GM12864 (cell line): ENCODE data around the gene SH3PXD2A.

Source experiments
- DNase-seq: peaks from one replicate; pipeline ENCODE4 v3.0.0-alpha.2; 2011; ENCODE audit warnings: low read depth
- H3K4me3 ChIP-seq: 2 replicates; pipeline ENCODE4 v1.5.1; 2011; ENCODE audit warnings: mild to moderate bottlenecking, low read depth, low read length, control low read depth
- TF ChIP-seq, protein P1 (sequence below): IDR thresholded peaks from 2 replicates; pipeline ENCODE4 v1.5.1; 2011; ENCODE audit warnings: low read depth, mild to moderate bottlenecking, moderate library complexity, low read length, control low read depth, inconsistent platforms; ENCODE audit errors: missing control alignments

SH3PXD2A gene

DNA sequence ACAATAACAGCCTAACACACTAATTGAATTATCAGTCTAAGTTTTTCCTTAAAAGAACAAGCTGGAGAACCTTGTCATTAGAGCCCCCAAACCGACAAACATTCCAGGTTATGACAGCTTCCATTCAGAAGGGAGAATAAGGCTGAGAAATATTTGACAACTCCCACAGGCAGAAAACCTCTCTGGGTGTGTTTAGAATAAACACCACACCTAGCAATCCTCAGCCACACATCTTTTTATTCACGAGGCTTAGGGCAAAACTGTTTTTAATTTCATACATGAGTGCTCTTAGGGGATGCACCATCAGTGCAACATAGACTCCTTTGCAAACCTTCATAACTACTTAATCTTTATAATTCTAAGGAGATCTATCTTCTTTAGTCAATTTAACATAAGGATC lies 38.4 kb upstream of the SH3PXD2A start:
- TF ChIP-seq, protein P1, sequence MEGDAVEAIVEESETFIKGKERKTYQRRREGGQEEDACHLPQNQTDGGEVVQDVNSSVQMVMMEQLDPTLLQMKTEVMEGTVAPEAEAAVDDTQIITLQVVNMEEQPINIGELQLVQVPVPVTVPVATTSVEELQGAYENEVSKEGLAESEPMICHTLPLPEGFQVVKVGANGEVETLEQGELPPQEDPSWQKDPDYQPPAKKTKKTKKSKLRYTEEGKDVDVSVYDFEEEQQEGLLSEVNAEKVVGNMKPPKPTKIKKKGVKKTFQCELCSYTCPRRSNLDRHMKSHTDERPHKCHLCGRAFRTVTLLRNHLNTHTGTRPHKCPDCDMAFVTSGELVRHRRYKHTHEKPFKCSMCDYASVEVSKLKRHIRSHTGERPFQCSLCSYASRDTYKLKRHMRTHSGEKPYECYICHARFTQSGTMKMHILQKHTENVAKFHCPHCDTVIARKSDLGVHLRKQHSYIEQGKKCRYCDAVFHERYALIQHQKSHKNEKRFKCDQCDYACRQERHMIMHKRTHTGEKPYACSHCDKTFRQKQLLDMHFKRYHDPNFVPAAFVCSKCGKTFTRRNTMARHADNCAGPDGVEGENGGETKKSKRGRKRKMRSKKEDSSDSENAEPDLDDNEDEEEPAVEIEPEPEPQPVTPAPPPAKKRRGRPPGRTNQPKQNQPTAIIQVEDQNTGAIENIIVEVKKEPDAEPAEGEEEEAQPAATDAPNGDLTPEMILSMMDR, result no peak

DNA sequence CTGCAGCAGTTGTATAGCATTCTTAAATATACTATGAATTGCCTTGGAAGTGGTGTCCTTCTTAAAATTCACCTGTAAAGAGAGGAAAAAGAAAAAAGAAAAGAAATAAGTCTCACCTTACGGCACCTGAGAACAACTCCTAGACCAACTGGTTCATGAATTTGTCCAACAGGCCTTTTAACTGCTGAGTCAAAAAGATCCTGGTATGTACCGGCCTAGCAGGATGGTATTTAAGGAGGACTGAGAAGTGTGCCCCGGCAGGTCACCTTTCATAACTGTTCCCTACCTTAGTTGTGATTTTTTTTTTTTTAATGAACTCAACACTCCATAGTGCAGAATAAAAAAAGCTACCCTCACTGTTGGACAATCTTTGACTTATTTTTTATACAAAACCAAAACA lies 36.8 kb upstream of the SH3PXD2A start:
- no peak for DNase-seq
- no peak overlapping the region for H3K4me3 ChIP-seq
- TF ChIP-seq, protein P1, result no peak

More for the DNA sequence above, 38.4 kb upstream of the SH3PXD2A start:
- DNase-seq, result no peak
- no peak overlapping the region for H3K4me3 ChIP-seq

DNA sequence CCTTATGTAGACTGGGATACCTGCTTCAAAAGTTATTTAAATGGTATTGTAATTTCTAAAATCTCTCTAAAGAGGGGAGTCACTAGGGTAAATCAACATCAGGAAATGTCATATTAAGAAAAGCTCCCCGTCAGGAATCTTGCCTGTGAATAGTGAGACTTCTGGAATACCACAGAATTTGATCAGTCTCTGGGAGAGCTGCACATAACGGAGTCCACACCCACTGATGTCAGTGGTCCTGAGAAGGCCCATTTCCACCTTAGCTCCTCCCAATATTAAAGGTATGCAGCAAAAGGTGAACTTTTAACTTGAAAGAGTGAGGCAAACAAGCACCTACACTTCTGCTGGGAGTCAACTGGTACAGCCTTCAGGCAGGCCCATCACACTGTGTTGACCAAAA lies 35.3 kb upstream of the SH3PXD2A start:
- TF ChIP-seq, protein P1, result no peak
- H3K4me3 ChIP-seq, result no peak overlapping the region
- DNase-seq, result no peak

DNA sequence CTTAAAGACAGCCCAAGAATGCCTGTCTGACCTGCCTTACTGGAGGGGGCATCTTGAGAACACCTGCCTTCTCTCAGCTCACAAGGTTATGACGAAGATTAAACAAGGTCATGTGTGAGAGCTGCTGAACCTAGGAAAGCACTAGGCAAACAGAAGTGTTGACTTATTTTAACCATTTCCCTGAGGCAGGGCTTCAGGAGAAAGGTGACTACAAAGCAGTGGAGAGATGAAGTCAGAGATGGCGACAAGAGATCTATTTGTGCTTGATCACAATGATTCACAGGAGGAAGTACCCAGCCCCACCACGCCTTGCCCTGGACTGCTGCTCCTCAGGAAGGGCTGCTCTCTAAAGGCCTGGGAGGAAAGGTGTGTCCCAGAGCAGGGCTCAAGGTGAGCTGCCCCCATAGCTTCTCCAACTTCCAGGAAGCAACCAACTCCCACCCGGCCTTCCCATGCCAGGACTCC lies 34.9 kb upstream of the SH3PXD2A start:
- H3K4me3 ChIP-seq, result no peak overlapping the region
- TF ChIP-seq, protein P1, result no peak
- DNase-seq, result no peak

DNA sequence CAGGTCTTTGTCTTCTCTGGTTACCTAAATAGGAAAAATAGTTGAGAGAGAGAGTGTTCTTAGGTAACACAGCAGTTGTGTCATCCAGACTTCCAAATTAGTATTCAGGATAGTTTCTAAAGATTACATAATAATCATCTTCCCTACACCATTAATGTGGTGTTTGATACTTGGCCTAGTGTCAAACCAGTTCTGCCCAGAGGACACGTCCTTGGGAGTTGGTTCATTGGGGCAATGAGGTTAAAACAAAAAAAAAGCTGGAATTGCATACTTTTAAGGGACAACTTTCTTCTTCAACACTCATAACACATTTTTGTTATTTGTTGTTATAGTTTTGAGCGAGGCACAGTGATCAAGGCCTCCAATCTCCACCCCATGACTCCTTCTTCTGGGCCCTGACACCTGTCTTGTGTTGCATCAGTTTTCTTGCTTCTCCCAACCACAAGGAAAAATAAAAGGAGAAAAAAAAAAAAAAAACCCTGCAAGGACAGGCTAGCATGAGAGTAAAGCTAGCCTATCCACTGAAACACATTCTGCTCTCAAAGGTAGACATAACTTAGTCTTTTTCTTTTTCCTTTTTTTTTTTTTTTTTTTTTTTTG lies 33.8 kb upstream of the SH3PXD2A start:
- no peak for DNase-seq
- no peak overlapping the region for H3K4me3 ChIP-seq
- TF ChIP-seq, protein P1, result no peak

DNA sequence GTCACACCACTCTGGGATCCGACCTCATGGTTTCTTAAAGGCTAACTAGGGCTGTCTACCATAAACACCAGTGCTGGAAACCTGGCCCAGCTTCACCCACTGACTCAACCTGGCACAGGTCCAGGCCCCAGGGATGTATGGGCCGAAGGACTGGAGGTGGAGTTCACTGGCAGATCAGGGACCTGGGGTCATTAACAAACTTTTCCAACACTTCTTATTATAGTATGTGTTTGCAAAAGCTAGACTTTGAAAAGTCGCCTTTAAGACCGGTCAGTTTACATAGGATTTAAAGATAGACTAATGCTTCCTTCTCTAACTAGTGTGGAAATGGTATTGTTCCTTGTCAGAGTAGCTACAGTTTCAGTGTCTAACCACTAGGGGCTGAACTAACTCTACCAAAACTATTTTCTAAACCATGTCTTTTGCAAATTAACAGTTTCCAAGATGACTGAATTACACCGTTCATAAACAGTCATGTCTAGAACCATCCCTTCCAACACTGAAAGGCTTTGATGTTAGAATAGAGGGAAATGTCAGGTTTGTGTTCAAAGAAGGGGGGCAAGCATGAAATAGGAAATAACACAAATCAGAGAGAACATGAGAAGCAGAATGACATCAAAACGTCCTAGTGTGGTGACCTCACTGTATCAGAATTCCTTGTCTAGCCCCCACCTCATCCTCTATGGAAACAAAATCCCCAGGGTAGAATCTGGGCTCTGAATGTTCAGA lies 32.9 kb upstream of the SH3PXD2A start:
- DNase-seq, result no peak
- no peak overlapping the region for H3K4me3 ChIP-seq
- TF ChIP-seq, protein P1, result peak; percentile 86
